ENCODE results near the gene CASP3.

GRCh38 chr4:184674011-184674410, 24.8 kb upstream of the CASP3 start:
- TF ChIP-seq FOXA1 (IDR thresholded peaks at IDR 0.05) (no peak), SP1 (IDR thresholded peaks at IDR 0.05) (no peak), NFRKB (IDR thresholded peaks at IDR 0.05) (no peak), BHLHE40 (IDR thresholded peaks at IDR 0.05; ENCODE audit: borderline replicate concordance) (no peak), ZNF384 (IDR thresholded peaks at IDR 0.05) (no peak), SUZ12 (IDR thresholded peaks at IDR 0.05) (no peak), HDGF (IDR thresholded peaks at IDR 0.05; ENCODE audit: borderline replicate concordance) (no peak), TARDBP (IDR thresholded peaks at IDR 0.05) (no peak), ARNT (IDR thresholded peaks at IDR 0.05) (no peak)

Measured in HEK293T (cell line).